Measurements from ENCODE around the gene DGKI.

The DGKI gene

GRCh38 chr7:137804836-137805235, 41.9 kb downstream of the DGKI start:
- no peaks in the 10 kb centered on the region for H3K36me3 ChIP-seq (ENCODE audit: insufficient read depth)
- no peak overlapping the region for H3K27ac ChIP-seq
- H3K4me2 ChIP-seq, result no peak overlapping the region

GRCh38 chr7:137801491-137801890, 45.3 kb downstream of the DGKI start:
- Histone ChIP-seq H3K4me3 (IDR thresholded peaks at IDR 0.05; ENCODE audit: insufficient read depth, low read depth, low read length) (no peak overlapping the region), H3K4me1 (ENCODE audit: low read depth, poor library complexity, severe bottlenecking) (no peaks in the 10 kb centered on the region), H4K20me1 (ENCODE audit: insufficient read depth) (no peaks in the 10 kb centered on the region), H3K4me2 (no peak overlapping the region), H3K9ac (no peak overlapping the region), H3K27me3 (ENCODE audit: insufficient read depth, low read depth) (no peaks in the 10 kb centered on the region), H3K36me3 (ENCODE audit: insufficient read depth) (no peaks in the 10 kb centered on the region), H3K27ac (no peak overlapping the region), H2AFZ (ENCODE audit: low read depth) (no peak overlapping the region), H3K79me2 (ENCODE audit: insufficient read depth, low read depth) (no peaks in the 10 kb centered on the region)
- TF ChIP-seq CTCF (conservative IDR thresholded peaks at IDR 0.05; ENCODE audit: low read depth, low read length), result no peak

More at GRCh38 chr7:137804836-137805235, 41.9 kb downstream of the DGKI start:
- H3K79me2 ChIP-seq (ENCODE audit: insufficient read depth, low read depth), result no peaks in the 10 kb centered on the region
- no peaks in the 10 kb centered on the region for H3K27me3 ChIP-seq (ENCODE audit: insufficient read depth, low read depth)
- H3K4me3 ChIP-seq (IDR thresholded peaks at IDR 0.05; ENCODE audit: insufficient read depth, low read depth, low read length), result no peak overlapping the region
- TF ChIP-seq CTCF (conservative IDR thresholded peaks at IDR 0.05; ENCODE audit: low read depth, low read length), result no peak
- no peaks in the 10 kb centered on the region for H4K20me1 ChIP-seq (ENCODE audit: insufficient read depth)
- no peak overlapping the region for H3K9ac ChIP-seq
- no peaks in the 10 kb centered on the region for H3K4me1 ChIP-seq (ENCODE audit: low read depth, poor library complexity, severe bottlenecking)
- H2AFZ ChIP-seq (ENCODE audit: low read depth), result no peak overlapping the region

- H3K4me3 ChIP-seq (IDR thresholded peaks at IDR 0.05; ENCODE audit: insufficient read depth, low read depth, low read length), result no peak overlapping the region
Measured at GRCh38 chr7:137801003-137801402, 45.8 kb downstream of the DGKI start.

GRCh38 chr7:137798073-137798763, 48.6 kb downstream of the DGKI start:
- H3K9ac ChIP-seq, result no peak overlapping the region
- no peaks in the 10 kb centered on the region for H4K20me1 ChIP-seq (ENCODE audit: insufficient read depth)
- H3K36me3 ChIP-seq (ENCODE audit: insufficient read depth), result no peaks in the 10 kb centered on the region
- H3K79me2 ChIP-seq (ENCODE audit: insufficient read depth, low read depth), result no peaks in the 10 kb centered on the region
- no peak overlapping the region for H3K4me3 ChIP-seq (IDR thresholded peaks at IDR 0.05; ENCODE audit: insufficient read depth, low read depth, low read length)
- no peak overlapping the region for H2AFZ ChIP-seq (ENCODE audit: low read depth)
- no peak overlapping the region for H3K27ac ChIP-seq
- H3K4me1 ChIP-seq (ENCODE audit: low read depth, poor library complexity, severe bottlenecking), result no peaks in the 10 kb centered on the region
- H3K4me2 ChIP-seq, result no peak overlapping the region
- no peaks in the 10 kb centered on the region for H3K27me3 ChIP-seq (ENCODE audit: insufficient read depth, low read depth)
- TF ChIP-seq CTCF (conservative IDR thresholded peaks at IDR 0.05; ENCODE audit: low read depth, low read length), result no peak

More at GRCh38 chr7:137801003-137801402, 45.8 kb downstream of the DGKI start:
- no peaks in the 10 kb centered on the region for H3K27me3 ChIP-seq (ENCODE audit: insufficient read depth, low read depth)
- H3K4me1 ChIP-seq (ENCODE audit: low read depth, poor library complexity, severe bottlenecking), result no peaks in the 10 kb centered on the region
- no peak overlapping the region for H3K4me2 ChIP-seq
- no peak overlapping the region for H3K27ac ChIP-seq
- H3K36me3 ChIP-seq (ENCODE audit: insufficient read depth), result no peaks in the 10 kb centered on the region
- no peak for TF ChIP-seq CTCF (conservative IDR thresholded peaks at IDR 0.05; ENCODE audit: low read depth, low read length)
- H2AFZ ChIP-seq (ENCODE audit: low read depth), result no peak overlapping the region
- H4K20me1 ChIP-seq (ENCODE audit: insufficient read depth), result no peaks in the 10 kb centered on the region
- no peak overlapping the region for H3K9ac ChIP-seq
- no peaks in the 10 kb centered on the region for H3K79me2 ChIP-seq (ENCODE audit: insufficient read depth, low read depth)

All from KMS-11 (cell line).